Gastrocnemius medialis (tissue), 4 donors: ENCODE results near the gene RASGEF1C. TPM values are rescaled to one million over a fixed set of nuclear protein-coding genes. Genes with fewer than 3 reads are reported as not detected.

Experiments used
- ATAC-seq, 2 donors: fragments of 150-250 bp; one replicate each; pipeline ENCODE4 v1.9.1; 2016
- DNase-seq, 2 donors: peaks; one replicate each; pipeline ENCODE4 v3.0.0-alpha.2; 2019
- H3K27ac ChIP-seq, 4 donors: fragments of 200-600 bp; sonication (generic); 1 replicate in 1 of 4; 2 replicates in 3 of 4; pipeline ENCODE4 v1.5.1; 2016 to 2018; ENCODE audit warnings: mild to moderate bottlenecking in 2 of 4, moderate library complexity in 1 of 4
- H3K27me3 ChIP-seq, 3 donors: fragments of 200-600 bp; sonication (generic) in 2 of 3; 1 replicate in 1 of 3; 2 replicates in 2 of 3; pipeline versions ENCODE4 v1.5.1 to v1.6.0; 2016 to 2019; ENCODE audit warnings: mild to moderate bottlenecking in 1 of 3, moderate library complexity in 1 of 3
- H3K36me3 ChIP-seq, 2 donors: fragments of 200-600 bp; sonication (generic) in 1 of 2; one replicate each; pipeline ENCODE4 v1.5.1; 2017 to 2018
- H3K4me1 ChIP-seq, 2 donors: fragments of 200-600 bp; sonication (generic) in 1 of 2; one replicate each; pipeline ENCODE4 v1.5.1; 2016 to 2017; ENCODE audit warnings: mild to moderate bottlenecking in 2 of 2
- H3K4me3 ChIP-seq, 4 donors: fragments of 200-600 bp; sonication (generic) in 3 of 4; 1 replicate in 1 of 4; 2 replicates in 3 of 4; pipeline ENCODE4 v1.5.1; 2016 to 2019; ENCODE audit warnings: mild to moderate bottlenecking in 2 of 4
- H3K9me3 ChIP-seq, 3 donors: fragments of 200-600 bp; sonication (generic) in 2 of 3; 1 replicate in 1 of 3; 2 replicates in 2 of 3; pipeline ENCODE4 v1.5.1; 2016 to 2019
- POLR2A ChIP-seq, 2 donors: fragments of 450-650 bp; IDR thresholded peaks; one replicate each; pipeline ENCODE4 v1.6.1; 2017; ENCODE audit warnings: antibody characterized with exemption in 2 of 2, mild to moderate bottlenecking in 2 of 2, moderate library complexity in 2 of 2
- in situ Hi-C, 4 donors: fragments of 200-750 bp; cut with MboI; loops; one replicate each; pipeline versions ENCODE4 v1.15.0 to v1.8.0; 2017; ENCODE audit warnings: low sequenced_read_pairs in 4 of 4
- intact Hi-C: fragments of 100-400 bp; cut with DNase I; formaldehyde crosslinking; loops from one replicate; pipeline ENCODE4 v1.15.1; 2023; ENCODE audit warnings: low total_unique reads
- total RNA-seq, 4 donors: library from RNA; depleted of rRNA; stranded (reverse); fragments of >200 nt; gene quantifications; one replicate each; pipeline versions ENCODE4 v1.1.0 to v1.2.3, GENCODE V29; 2016
- TF ChIP-seq, protein P1 (sequence below), 5 experiments: fragments of 450-650 bp in 3 of 5; fragments of 200-600 bp in 2 of 5; sonication (generic) in 2 of 5; IDR thresholded peaks in 4 of 5; conservative IDR thresholded peaks in 1 of 5; 1 replicate in 4 of 5; 2 replicates in 1 of 5; pipeline ENCODE4 v1.5.1; 2016 to 2019; ENCODE audit warnings: antibody characterized with exemption in 5 of 5, mild to moderate bottlenecking in 3 of 5, moderate library complexity in 3 of 5

The RASGEF1C gene
- total RNA-seq, 4 donors from 2014 or later: not detected

- Histone ChIP-seq H3K4me1 (no peaks in the 10 kb centered on the region), H3K9me3 (no peaks in the 10 kb centered on the region), H3K27me3 (peaks cover 0 to 18% (median 4%) of the 10 kb centered on the region in 3 donors), H3K27ac (no peak overlapping the region), H3K36me3 (no peaks in the 10 kb centered on the region), H3K4me3 (no peak overlapping the region)
- in situ Hi-C loops: no loop called here
- TF ChIP-seq, protein P1, sequence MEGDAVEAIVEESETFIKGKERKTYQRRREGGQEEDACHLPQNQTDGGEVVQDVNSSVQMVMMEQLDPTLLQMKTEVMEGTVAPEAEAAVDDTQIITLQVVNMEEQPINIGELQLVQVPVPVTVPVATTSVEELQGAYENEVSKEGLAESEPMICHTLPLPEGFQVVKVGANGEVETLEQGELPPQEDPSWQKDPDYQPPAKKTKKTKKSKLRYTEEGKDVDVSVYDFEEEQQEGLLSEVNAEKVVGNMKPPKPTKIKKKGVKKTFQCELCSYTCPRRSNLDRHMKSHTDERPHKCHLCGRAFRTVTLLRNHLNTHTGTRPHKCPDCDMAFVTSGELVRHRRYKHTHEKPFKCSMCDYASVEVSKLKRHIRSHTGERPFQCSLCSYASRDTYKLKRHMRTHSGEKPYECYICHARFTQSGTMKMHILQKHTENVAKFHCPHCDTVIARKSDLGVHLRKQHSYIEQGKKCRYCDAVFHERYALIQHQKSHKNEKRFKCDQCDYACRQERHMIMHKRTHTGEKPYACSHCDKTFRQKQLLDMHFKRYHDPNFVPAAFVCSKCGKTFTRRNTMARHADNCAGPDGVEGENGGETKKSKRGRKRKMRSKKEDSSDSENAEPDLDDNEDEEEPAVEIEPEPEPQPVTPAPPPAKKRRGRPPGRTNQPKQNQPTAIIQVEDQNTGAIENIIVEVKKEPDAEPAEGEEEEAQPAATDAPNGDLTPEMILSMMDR (IDR thresholded peaks at IDR 0.05 in 4 of 5, conservative IDR thresholded peaks at IDR 0.05 in 1 of 5): no peak
- TF ChIP-seq POLR2A (IDR thresholded peaks at IDR 0.05): no peak
- intact Hi-C loops: no loop called here
- no peak for ATAC-seq
- DNase-seq: no peak
Measured at GRCh38 chr5:180120237-180121101, 88.5 kb downstream of the RASGEF1C start.

DNA sequence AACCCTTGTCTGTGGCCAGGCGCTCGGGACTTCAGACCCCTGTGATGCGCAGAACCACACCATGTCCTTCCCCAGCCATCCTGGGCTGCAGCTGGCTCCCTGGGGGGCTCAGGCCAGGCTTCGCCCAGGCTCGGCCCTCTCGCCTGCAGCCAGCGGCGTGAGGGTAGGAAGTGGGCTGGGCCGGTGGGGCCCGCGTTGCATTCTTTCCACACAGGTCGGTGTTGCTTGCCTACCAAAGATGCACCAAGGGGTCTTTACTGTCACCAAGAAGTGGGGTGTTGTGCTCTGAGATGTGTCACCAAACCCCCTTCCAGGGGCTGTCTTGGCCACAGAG, 89.1 kb downstream of the RASGEF1C start:
- no peak for DNase-seq
- Histone ChIP-seq H3K36me3 (no peaks in the 10 kb centered on the region), H3K27ac (no peak overlapping the region), H3K4me3 (no peak overlapping the region), H3K4me1 (no peaks in the 10 kb centered on the region), H3K9me3 (no peaks in the 10 kb centered on the region), H3K27me3 (peaks cover 0 to 16% (median 4%) of the 10 kb centered on the region in 3 donors)
- in situ Hi-C loops: no loop called here
- no peak for TF ChIP-seq POLR2A (IDR thresholded peaks at IDR 0.05)
- TF ChIP-seq, protein P1 (IDR thresholded peaks at IDR 0.05 in 4 of 5, conservative IDR thresholded peaks at IDR 0.05 in 1 of 5): no peak
- no peak for ATAC-seq
- intact Hi-C loops: no loop called here

DNA sequence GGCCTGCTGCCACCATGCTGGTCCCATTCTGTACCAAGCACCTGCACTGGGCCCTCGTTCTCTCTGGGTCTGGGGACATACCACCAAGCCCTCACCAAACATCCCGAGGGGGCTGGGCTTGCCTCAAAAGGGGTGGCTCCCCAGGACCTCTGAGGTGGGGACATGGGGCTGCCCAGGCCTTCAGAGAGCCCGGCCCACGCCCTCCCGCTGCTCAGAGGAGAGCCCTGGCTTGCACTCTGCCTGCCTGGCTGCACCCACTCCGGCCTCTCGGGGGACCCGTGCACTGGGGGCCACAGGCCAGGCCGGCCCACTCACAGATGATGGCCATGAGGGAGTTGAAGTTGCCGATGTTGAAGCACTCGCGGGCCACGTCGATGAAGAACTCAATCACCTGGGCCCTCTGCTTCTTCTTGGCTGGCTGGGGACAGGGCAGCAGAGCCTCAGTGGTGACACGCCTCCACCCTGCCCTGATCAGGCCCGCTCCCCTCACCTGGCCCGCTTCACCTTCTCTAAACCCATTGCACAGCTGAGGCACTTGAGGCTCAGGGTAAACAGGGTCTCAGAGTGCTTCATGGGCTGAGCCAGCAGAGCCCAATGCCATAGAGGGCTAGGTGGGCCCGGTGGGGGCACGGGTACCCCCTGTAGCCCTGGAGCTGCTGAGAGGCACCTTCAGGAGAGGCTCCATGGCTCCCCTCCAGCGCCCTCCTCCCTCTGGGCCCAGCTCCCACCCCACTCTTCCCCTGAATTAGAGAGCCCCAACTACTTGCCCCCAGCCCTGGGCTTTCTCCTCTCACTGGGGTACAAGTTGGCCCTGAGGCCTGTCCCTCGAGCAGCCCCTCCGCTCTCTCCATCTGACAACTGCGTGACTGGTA, 89.7 kb downstream of the RASGEF1C start:
- DNase-seq (no peak), ATAC-seq (no peak)
- Histone ChIP-seq H3K9me3 (no peaks in the 10 kb centered on the region), H3K27ac (no peak overlapping the region), H3K4me3 (no peak overlapping the region), H3K36me3 (no peaks in the 10 kb centered on the region), H3K4me1 (no peaks in the 10 kb centered on the region), H3K27me3 (peaks cover 0 to 16% (median 0%) of the 10 kb centered on the region in 3 donors)
- in situ Hi-C loops (no loop called here), intact Hi-C loops (no loop called here)
- TF ChIP-seq POLR2A (IDR thresholded peaks at IDR 0.05): no peak
- TF ChIP-seq, protein P1 (IDR thresholded peaks at IDR 0.05 in 4 of 5, conservative IDR thresholded peaks at IDR 0.05 in 1 of 5): no peak

GRCh38 chr5:180118391-180118791, 90.6 kb downstream of the RASGEF1C start:
- no peak for ATAC-seq

More at GRCh38 chr5:180118391-180118791, 90.6 kb downstream of the RASGEF1C start:
- in situ Hi-C loops (no loop called here), intact Hi-C loops (no loop called here)
- Histone ChIP-seq H3K4me3 (no peak overlapping the region), H3K4me1 (no peaks in the 10 kb centered on the region), H3K9me3 (no peaks in the 10 kb centered on the region), H3K27me3 (peaks cover 0 to 9% (median 0%) of the 10 kb centered on the region in 3 donors), H3K27ac (no peak overlapping the region), H3K36me3 (no peaks in the 10 kb centered on the region)
- no peak for DNase-seq
- TF ChIP-seq, protein P1 (IDR thresholded peaks at IDR 0.05 in 4 of 5, conservative IDR thresholded peaks at IDR 0.05 in 1 of 5): no peak
- no peak for TF ChIP-seq POLR2A (IDR thresholded peaks at IDR 0.05)
